T-helper 22 cell (primary cell): ENCODE measurements around the gene STK32C.

Experiments
- DNase-seq: peaks from one replicate; pipeline ENCODE4 v3.0.0-alpha.2; 2020; ENCODE audit warnings: low read depth

STK32C gene

GRCh38 chr10:132209978-132210530, 97.7 kb downstream of the STK32C start:
- no peak for DNase-seq

GRCh38 chr10:132209130-132209529, 98.6 kb downstream of the STK32C start:
- no peak for DNase-seq

GRCh38 chr10:132208462-132209050, 99.2 kb downstream of the STK32C start:
- DNase-seq, result no peak

- DNase-seq, result no peak
Observed at GRCh38 chr10:132207536-132208461, 100.0 kb downstream of the STK32C start.

GRCh38 chr10:132206806-132207535, 100.8 kb downstream of the STK32C start:
- DNase-seq, result no peak

GRCh38 chr10:132206377-132206745, 101.4 kb downstream of the STK32C start:
- no peak for DNase-seq

- DNase-seq, result no peak
Observed at GRCh38 chr10:132205650-132206376, 101.9 kb downstream of the STK32C start.

GRCh38 chr10:132204781-132205473, 102.8 kb downstream of the STK32C start:
- no peak for DNase-seq

- DNase-seq, result no peak
Observed at GRCh38 chr10:132204078-132204780, 103.5 kb downstream of the STK32C start.

GRCh38 chr10:132203256-132204077, 104.3 kb downstream of the STK32C start:
- no peak for DNase-seq

GRCh38 chr10:132202070-132202970, 105.4 kb downstream of the STK32C start:
- DNase-seq, result no peak

- DNase-seq, result no peak
Observed at GRCh38 chr10:132201111-132201969, 106.4 kb downstream of the STK32C start.

GRCh38 chr10:132200344-132201110, 107.2 kb downstream of the STK32C start:
- DNase-seq, result no peak

- no peak for DNase-seq
Observed at GRCh38 chr10:132199854-132200311, 107.9 kb downstream of the STK32C start.

GRCh38 chr10:132199268-132199853, 108.4 kb downstream of the STK32C start:
- DNase-seq, result no peak
